Neural crest cell (in vitro differentiated cells): ENCODE data around the gene BCL2L1. TPM values are rescaled to one million over a fixed set of nuclear protein-coding genes. Genes with fewer than 3 reads are reported as not detected.

Experiments used
- DNase-seq: peaks from one replicate; pipeline ENCODE4 v3.0.0; 2021; ENCODE audit warnings: low read depth, mixed read lengths, low spot score
- H3K27ac Mint-ChIP-seq: one replicate; pipeline ENCODE4 v1.8.0; 2021; ENCODE audit warnings: mild to moderate bottlenecking, mixed read lengths; ENCODE audit not compliant: unreplicated experiment
- H3K27me3 Mint-ChIP-seq: 2 replicates; pipeline ENCODE4 v1.8.0; 2021; ENCODE audit warnings: low read depth, mild to moderate bottlenecking, mixed read lengths
- H3K36me3 Mint-ChIP-seq: 2 replicates; pipeline ENCODE4 v1.8.0; 2021; ENCODE audit warnings: low read depth, mild to moderate bottlenecking, mixed read lengths
- H3K4me1 Mint-ChIP-seq: 2 replicates; pipeline ENCODE4 v1.8.0; 2021; ENCODE audit warnings: mixed read lengths
- H3K4me3 Mint-ChIP-seq: one replicate; pipeline ENCODE4 v1.8.0; 2021; ENCODE audit warnings: mild to moderate bottlenecking, mixed read lengths
- H3K9me3 Mint-ChIP-seq: 2 replicates; pipeline ENCODE4 v1.8.0; 2021; ENCODE audit warnings: mixed read lengths
- total RNA-seq: library from RNA; stranded (reverse); gene quantifications from 2 replicates; pipeline ENCODE4 v1.2.1, GENCODE V29; 2021
- TF ChIP-seq, protein P1 (sequence below): fragments of 200-600 bp; sonication (generic); conservative IDR thresholded peaks from 2 replicates; pipeline ENCODE4 v1.5.0; 2021; ENCODE audit warnings: antibody characterized with exemption, mild to moderate bottlenecking

The BCL2L1 gene
- total RNA-seq, 1 donor from 2014 or later = 74.3 TPM

DNA sequence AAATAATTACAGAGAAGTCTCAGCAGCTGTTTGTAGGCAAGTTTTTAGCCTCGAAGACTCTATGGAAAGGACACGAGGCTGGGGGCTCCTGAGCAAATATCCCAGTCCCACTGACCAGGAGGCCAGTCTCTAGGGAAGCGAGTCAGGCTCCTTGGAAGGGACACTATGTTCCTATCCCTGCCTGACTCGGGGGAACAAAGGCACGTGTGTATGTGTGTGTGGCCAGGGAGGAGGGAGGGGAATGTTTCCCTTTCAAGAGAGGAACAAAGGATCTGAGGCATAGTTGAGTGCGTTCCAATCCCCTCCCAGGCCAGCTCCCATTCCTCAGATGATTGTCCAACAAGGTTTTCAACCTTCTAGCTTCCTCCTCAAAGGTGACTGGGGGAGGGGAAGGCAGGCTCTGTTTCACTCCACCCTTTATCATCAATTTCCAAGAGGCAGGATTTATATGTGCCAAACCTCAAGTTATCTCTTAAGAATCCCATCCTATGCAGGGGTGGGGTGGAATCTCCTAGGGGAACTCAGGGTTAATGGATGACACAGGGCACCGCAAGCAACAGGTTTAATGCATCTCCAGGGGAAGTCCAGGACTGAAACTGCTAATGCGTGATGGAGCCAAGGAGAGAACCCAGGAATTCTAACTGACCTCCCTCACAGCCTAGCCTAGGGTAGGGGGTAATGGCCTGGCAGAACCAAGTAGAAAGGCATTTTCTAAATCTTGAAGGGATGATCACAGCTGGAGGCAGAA is 9.9 kb downstream of the BCL2L1 start:
- Mint-ChIP-seq H3K36me3 (peaks cover 20% of the 10 kb centered on the region), H3K4me3 (peak overlapping the region; percentile 17), H3K4me1 (peaks cover 44% of the 10 kb centered on the region), H3K9me3 (no peaks in the 10 kb centered on the region), H3K27ac (peak overlapping the region; percentile 67), H3K27me3 (no peaks in the 10 kb centered on the region)
- TF ChIP-seq, protein P1, sequence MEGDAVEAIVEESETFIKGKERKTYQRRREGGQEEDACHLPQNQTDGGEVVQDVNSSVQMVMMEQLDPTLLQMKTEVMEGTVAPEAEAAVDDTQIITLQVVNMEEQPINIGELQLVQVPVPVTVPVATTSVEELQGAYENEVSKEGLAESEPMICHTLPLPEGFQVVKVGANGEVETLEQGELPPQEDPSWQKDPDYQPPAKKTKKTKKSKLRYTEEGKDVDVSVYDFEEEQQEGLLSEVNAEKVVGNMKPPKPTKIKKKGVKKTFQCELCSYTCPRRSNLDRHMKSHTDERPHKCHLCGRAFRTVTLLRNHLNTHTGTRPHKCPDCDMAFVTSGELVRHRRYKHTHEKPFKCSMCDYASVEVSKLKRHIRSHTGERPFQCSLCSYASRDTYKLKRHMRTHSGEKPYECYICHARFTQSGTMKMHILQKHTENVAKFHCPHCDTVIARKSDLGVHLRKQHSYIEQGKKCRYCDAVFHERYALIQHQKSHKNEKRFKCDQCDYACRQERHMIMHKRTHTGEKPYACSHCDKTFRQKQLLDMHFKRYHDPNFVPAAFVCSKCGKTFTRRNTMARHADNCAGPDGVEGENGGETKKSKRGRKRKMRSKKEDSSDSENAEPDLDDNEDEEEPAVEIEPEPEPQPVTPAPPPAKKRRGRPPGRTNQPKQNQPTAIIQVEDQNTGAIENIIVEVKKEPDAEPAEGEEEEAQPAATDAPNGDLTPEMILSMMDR = no peak
- peak; percentile 44 for DNase-seq

- Mint-ChIP-seq H3K4me1 (peaks cover 39% of the 10 kb centered on the region), H3K36me3 (peaks cover 18% of the 10 kb centered on the region), H3K9me3 (no peaks in the 10 kb centered on the region), H3K4me3 (no peak overlapping the region), H3K27me3 (no peaks in the 10 kb centered on the region), H3K27ac (no peak overlapping the region)
- TF ChIP-seq, protein P1 = no peak
- DNase-seq = no peak
Observed at GRCh38 chr20:31712112-31712553, 10.5 kb downstream of the BCL2L1 start.

DNA sequence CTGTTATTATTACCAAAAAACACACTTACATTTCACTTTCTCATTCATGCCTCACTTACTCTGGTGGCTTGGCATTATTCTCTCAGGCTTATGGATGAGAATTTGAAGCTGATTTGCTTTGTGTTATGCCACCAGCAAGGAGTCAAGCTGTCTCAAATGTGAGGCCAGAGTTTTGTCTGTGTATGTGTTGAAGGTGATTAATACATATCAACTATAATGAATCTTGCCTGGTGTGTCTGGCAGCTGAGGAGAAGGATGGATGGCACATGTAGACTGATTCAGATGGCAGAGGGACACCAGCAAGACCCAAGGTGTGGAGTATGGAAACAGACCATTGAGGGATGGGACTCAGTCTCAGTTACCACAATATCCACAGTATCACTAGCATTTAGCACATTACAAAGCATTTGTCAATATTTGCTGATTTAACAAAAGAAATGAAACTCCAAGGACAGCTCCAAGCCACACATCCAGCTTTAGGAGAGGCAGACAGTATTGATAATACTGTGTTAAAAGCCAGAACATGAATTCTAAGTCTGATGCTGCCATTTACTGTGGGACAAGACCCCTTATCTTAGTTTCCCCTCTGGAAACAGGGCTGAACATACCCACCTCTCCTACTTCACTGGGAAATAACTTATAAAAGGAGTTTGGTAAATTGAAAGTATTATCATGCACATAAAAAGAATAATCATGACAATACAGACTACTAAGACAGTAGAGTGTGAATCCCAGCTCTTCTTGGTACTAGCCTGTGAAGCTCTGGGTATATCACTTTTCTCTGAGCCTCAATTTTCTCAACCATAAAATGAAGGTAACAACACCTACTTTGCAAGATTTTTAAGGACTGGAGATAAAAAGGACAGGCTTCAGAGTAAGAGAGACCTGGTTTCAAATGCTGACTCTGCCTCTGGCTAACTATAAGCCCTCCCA is 11.2 kb downstream of the BCL2L1 start:
- no peak overlapping the region for H3K4me3 Mint-ChIP-seq
- no peaks in the 10 kb centered on the region for H3K9me3 Mint-ChIP-seq
- peak overlapping the region; percentile 8 for H3K27ac Mint-ChIP-seq
- H3K4me1 Mint-ChIP-seq = peaks cover 37% of the 10 kb centered on the region
- TF ChIP-seq, protein P1 = no peak
- H3K27me3 Mint-ChIP-seq = no peaks in the 10 kb centered on the region
- DNase-seq = no peak
- peaks cover 18% of the 10 kb centered on the region for H3K36me3 Mint-ChIP-seq

- Mint-ChIP-seq H3K27me3 (no peaks in the 10 kb centered on the region), H3K9me3 (no peaks in the 10 kb centered on the region), H3K36me3 (peaks cover 19% of the 10 kb centered on the region), H3K4me3 (no peak overlapping the region), H3K27ac (no peak overlapping the region), H3K4me1 (peaks cover 33% of the 10 kb centered on the region)
- TF ChIP-seq, protein P1 = no peak
- no peak for DNase-seq
Observed at GRCh38 chr20:31710423-31711108, 12.1 kb downstream of the BCL2L1 start.

- no peak for DNase-seq
- Mint-ChIP-seq H3K36me3 (peaks cover 16% of the 10 kb centered on the region), H3K27ac (no peak overlapping the region), H3K9me3 (no peaks in the 10 kb centered on the region), H3K4me3 (no peak overlapping the region), H3K27me3 (no peaks in the 10 kb centered on the region), H3K4me1 (peaks cover 33% of the 10 kb centered on the region)
- TF ChIP-seq, protein P1 = no peak
Observed at GRCh38 chr20:31709939-31710338, 12.7 kb downstream of the BCL2L1 start.
